BLaER1 (cell line): ENCODE results near the gene CHN2.

Source experiments
- H3K27ac ChIP-seq: shearing (Covaris generic); formaldehyde crosslinking; 2 replicates; pipeline ENCODE4 v1.8.1; 2022
- H3K27me3 ChIP-seq: shearing (Covaris generic); formaldehyde crosslinking; 2 replicates; pipeline ENCODE4 v1.8.1; 2022
- H3K36me3 ChIP-seq: shearing (Covaris generic); formaldehyde crosslinking; 2 replicates; pipeline ENCODE4 v1.8.1; 2022
- H3K4me1 ChIP-seq: shearing (Covaris generic); formaldehyde crosslinking; 2 replicates; pipeline ENCODE4 v1.8.1; 2022
- H3K4me2 ChIP-seq: shearing (Covaris generic); formaldehyde crosslinking; 2 replicates; pipeline ENCODE4 v1.8.1; 2022
- H3K4me3 ChIP-seq: shearing (Covaris generic); formaldehyde crosslinking; 2 replicates; pipeline ENCODE4 v1.8.1; 2022
- H3K9ac ChIP-seq: shearing (Covaris generic); formaldehyde crosslinking; 2 replicates; pipeline ENCODE4 v1.8.1; 2022
- H3K9me3 ChIP-seq: shearing (Covaris generic); formaldehyde crosslinking; 2 replicates; pipeline ENCODE4 v1.8.1; 2022
- H4K20me1 ChIP-seq: shearing (Covaris generic); formaldehyde crosslinking; 2 replicates; pipeline ENCODE4 v1.8.1; 2022
- Cebpa-rat ChIP-seq: shearing (Covaris generic); IDR thresholded peaks from 2 replicates; pipeline ENCODE4 v1.8.1; 2022

CHN2 gene

GRCh38 chr7:29288181-29289091, 93.9 kb downstream of the CHN2 start:
- no peak overlapping the region for H3K4me3 ChIP-seq
- no peak overlapping the region for H3K27ac ChIP-seq
- no peaks in the 10 kb centered on the region for H4K20me1 ChIP-seq
- no peaks in the 10 kb centered on the region for H3K36me3 ChIP-seq
- no peak overlapping the region for H3K4me2 ChIP-seq
- H3K4me1 ChIP-seq, result no peaks in the 10 kb centered on the region
- no peak for TF ChIP-seq Cebpa-rat
- no peaks in the 10 kb centered on the region for H3K27me3 ChIP-seq
- H3K9me3 ChIP-seq, result no peaks in the 10 kb centered on the region
- H3K9ac ChIP-seq, result no peak overlapping the region

GRCh38 chr7:29289156-29290021, 94.8 kb downstream of the CHN2 start:
- Histone ChIP-seq H4K20me1 (no peaks in the 10 kb centered on the region), H3K9me3 (no peaks in the 10 kb centered on the region), H3K4me2 (no peak overlapping the region), H3K36me3 (no peaks in the 10 kb centered on the region), H3K27ac (no peak overlapping the region), H3K4me3 (no peak overlapping the region), H3K27me3 (no peaks in the 10 kb centered on the region), H3K4me1 (no peaks in the 10 kb centered on the region), H3K9ac (no peak overlapping the region)
- no peak for TF ChIP-seq Cebpa-rat

GRCh38 chr7:29290829-29291228, 96.3 kb downstream of the CHN2 start:
- Histone ChIP-seq H3K27ac (no peak overlapping the region), H3K4me2 (no peak overlapping the region), H3K4me1 (no peaks in the 10 kb centered on the region), H3K9me3 (no peaks in the 10 kb centered on the region), H4K20me1 (no peaks in the 10 kb centered on the region), H3K9ac (no peak overlapping the region), H3K27me3 (no peaks in the 10 kb centered on the region), H3K4me3 (no peak overlapping the region), H3K36me3 (no peaks in the 10 kb centered on the region)
- no peak for TF ChIP-seq Cebpa-rat

GRCh38 chr7:29291723-29292618, 97.4 kb downstream of the CHN2 start:
- H3K27me3 ChIP-seq, result no peaks in the 10 kb centered on the region
- no peak overlapping the region for H3K9ac ChIP-seq
- no peak overlapping the region for H3K4me2 ChIP-seq
- H3K36me3 ChIP-seq, result no peaks in the 10 kb centered on the region
- no peaks in the 10 kb centered on the region for H3K9me3 ChIP-seq
- no peaks in the 10 kb centered on the region for H4K20me1 ChIP-seq
- no peaks in the 10 kb centered on the region for H3K4me1 ChIP-seq
- H3K27ac ChIP-seq, result no peak overlapping the region
- no peak for TF ChIP-seq Cebpa-rat
- no peak overlapping the region for H3K4me3 ChIP-seq

- no peaks in the 10 kb centered on the region for H3K36me3 ChIP-seq
- H4K20me1 ChIP-seq, result no peaks in the 10 kb centered on the region
- H3K9ac ChIP-seq, result no peak overlapping the region
- H3K4me3 ChIP-seq, result no peak overlapping the region
- no peak for TF ChIP-seq Cebpa-rat
- H3K4me2 ChIP-seq, result no peak overlapping the region
- no peaks in the 10 kb centered on the region for H3K4me1 ChIP-seq
- no peaks in the 10 kb centered on the region for H3K9me3 ChIP-seq
- no peak overlapping the region for H3K27ac ChIP-seq
- no peaks in the 10 kb centered on the region for H3K27me3 ChIP-seq
Measured at GRCh38 chr7:29292886-29293658, 98.5 kb downstream of the CHN2 start.

- H3K27ac ChIP-seq, result no peak overlapping the region
- H3K27me3 ChIP-seq, result no peaks in the 10 kb centered on the region
- TF ChIP-seq Cebpa-rat, result no peak
- no peak overlapping the region for H3K9ac ChIP-seq
- no peaks in the 10 kb centered on the region for H3K9me3 ChIP-seq
- H3K4me3 ChIP-seq, result no peak overlapping the region
- no peak overlapping the region for H3K4me2 ChIP-seq
- H3K36me3 ChIP-seq, result no peaks in the 10 kb centered on the region
- H3K4me1 ChIP-seq, result no peaks in the 10 kb centered on the region
- H4K20me1 ChIP-seq, result no peaks in the 10 kb centered on the region
Measured at GRCh38 chr7:29296421-29296820, 101.8 kb downstream of the CHN2 start.

- no peaks in the 10 kb centered on the region for H3K36me3 ChIP-seq
- no peaks in the 10 kb centered on the region for H3K9me3 ChIP-seq
- H3K4me3 ChIP-seq, result no peak overlapping the region
- no peaks in the 10 kb centered on the region for H3K4me1 ChIP-seq
- H3K4me2 ChIP-seq, result no peak overlapping the region
- no peak overlapping the region for H3K27ac ChIP-seq
- TF ChIP-seq Cebpa-rat, result no peak
- no peaks in the 10 kb centered on the region for H3K27me3 ChIP-seq
- H3K9ac ChIP-seq, result no peak overlapping the region
- H4K20me1 ChIP-seq, result no peaks in the 10 kb centered on the region
Measured at GRCh38 chr7:29297194-29297890, 102.8 kb downstream of the CHN2 start.

- no peak for TF ChIP-seq Cebpa-rat
- H3K27me3 ChIP-seq, result no peaks in the 10 kb centered on the region
- no peaks in the 10 kb centered on the region for H4K20me1 ChIP-seq
- no peaks in the 10 kb centered on the region for H3K9me3 ChIP-seq
- H3K36me3 ChIP-seq, result no peaks in the 10 kb centered on the region
- no peak overlapping the region for H3K4me3 ChIP-seq
- H3K27ac ChIP-seq, result no peak overlapping the region
- H3K4me2 ChIP-seq, result no peak overlapping the region
- H3K4me1 ChIP-seq, result no peaks in the 10 kb centered on the region
- no peak overlapping the region for H3K9ac ChIP-seq
Measured at GRCh38 chr7:29299086-29299485, 104.5 kb downstream of the CHN2 start.
